GM19463 (cell line): Measurements from ENCODE around the gene POM121.
"Not testable (repeated sequence)": the region's sequence is repeated elsewhere in the genome, so short reads cannot be mapped to it uniquely, and the experiment has no call there.

Experiments
- ATAC-seq: cut with Tn5 transposase; IDR thresholded peaks from one replicate; pipeline ENCODE4 v1.9.1; 2021; ENCODE audit warnings: mild to moderate bottlenecking, moderate library complexity; ENCODE audit not compliant: unreplicated experiment

Gene POM121

GRCh38 chr7:72949276-72949675 lies 24.4 kb downstream of the POM121 start:
- ATAC-seq, result not testable (repeated sequence)

GRCh38 chr7:72949686-72950085 lies 24.8 kb downstream of the POM121 start:
- ATAC-seq, result not testable (repeated sequence)

GRCh38 chr7:72950432-72950831 lies 25.5 kb downstream of the POM121 start:
- ATAC-seq, result not testable (repeated sequence)

GRCh38 chr7:72953901-72954562 lies 29.1 kb downstream of the POM121 start:
- ATAC-seq, result peak; percentile 58

DNA sequence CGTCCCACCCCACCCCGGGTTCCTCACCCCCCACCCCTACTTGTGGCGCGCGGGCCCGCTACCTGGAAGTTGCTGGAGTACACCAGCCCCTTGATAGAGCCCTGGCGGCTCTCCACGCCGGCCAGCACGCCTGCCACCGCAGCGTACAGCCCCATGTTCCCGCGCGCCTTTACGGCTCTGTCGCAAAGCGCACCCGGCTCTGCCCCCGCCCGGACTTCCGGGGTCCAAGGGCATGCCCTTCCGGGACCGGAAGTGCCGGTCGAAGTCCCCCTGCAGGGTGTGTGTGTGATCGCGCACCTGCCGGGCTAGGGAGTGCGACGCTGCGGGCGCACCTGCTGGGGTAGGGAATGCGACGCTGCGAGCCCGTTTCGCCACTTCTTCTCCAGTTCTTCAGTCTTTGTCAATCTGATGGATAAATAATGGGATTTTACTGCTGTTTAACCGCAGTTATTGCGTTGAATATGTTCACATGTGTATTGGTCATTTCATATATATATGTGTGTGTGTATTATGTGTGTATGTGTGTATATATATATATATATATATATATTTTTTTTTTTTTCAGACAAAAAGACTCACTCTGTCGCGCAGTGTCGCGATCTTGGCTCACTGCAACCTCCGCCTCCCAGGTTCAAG lies 29.8 kb downstream of the POM121 start:
- ATAC-seq, result peak; percentile 88

DNA sequence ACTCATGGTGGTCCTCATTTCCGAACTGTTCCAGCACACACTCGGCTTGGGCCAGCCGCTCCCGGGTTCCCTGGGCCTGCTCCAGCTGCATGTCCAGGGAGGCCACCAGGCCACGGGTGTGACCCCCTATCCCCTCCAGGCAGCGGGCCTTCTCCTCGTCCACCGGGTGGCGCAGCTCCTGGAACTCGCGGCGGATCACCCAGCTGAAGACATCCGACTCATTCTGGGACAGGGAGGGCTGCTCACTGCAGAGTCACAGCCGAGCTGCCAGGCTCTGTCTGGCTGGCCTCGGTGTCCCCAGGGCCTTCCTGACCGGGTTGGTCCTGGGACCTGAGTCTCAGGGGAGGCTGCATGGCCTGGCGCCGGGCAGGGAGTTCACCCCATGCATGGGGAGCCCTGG lies 35.1 kb downstream of the POM121 start:
- not testable (repeated sequence) for ATAC-seq

DNA sequence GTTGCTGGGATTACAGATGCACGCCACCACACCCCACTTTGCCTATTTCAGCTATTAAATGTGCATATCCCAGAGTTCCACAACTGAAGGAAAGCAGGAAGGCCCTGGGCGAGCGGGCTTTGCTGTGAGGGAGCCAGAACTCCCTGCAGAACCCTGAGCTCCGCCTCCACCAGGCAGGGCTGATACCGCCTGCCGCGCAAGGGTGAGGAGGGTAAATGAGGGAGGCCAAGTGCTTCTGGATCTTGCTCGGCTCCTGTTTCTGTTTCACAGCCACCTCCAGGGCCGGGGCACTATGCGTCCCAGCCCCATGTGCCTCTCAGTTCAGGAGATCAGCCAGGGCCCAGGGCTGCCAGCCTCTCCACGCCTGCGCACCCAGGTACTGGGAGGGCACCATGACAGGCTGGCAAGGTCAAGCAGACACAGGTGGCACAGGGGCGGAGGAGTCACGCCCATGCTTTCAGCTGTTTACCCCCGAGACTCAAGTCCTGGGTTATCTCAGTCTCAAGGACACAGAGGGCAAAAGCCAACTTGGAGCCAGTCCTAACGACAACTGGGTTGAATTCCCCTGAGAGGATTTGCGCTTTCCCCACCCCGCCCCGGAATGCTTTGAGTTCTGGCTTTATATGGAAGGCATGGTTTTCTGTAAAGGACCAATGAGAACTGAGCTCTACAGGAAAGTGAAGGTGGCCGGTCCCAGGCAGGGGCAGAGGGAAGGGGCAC lies 35.9 kb downstream of the POM121 start:
- ATAC-seq, result not testable (repeated sequence)

DNA sequence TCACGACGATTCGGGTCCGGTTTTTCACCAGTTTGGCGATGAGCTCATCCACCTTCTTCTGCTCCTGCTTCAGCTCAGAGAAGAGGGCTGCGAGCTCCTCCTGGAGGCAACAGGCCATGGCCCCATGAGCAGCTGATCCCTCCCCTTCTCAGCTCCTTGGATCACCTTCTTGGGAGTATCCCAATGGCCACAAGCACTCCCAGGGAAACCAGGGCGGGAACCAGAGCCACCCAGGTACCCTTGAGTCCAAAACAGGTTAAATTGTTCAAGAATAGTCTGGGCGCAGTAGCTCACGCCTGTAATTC lies 36.4 kb downstream of the POM121 start:
- ATAC-seq, result not testable (repeated sequence)

DNA sequence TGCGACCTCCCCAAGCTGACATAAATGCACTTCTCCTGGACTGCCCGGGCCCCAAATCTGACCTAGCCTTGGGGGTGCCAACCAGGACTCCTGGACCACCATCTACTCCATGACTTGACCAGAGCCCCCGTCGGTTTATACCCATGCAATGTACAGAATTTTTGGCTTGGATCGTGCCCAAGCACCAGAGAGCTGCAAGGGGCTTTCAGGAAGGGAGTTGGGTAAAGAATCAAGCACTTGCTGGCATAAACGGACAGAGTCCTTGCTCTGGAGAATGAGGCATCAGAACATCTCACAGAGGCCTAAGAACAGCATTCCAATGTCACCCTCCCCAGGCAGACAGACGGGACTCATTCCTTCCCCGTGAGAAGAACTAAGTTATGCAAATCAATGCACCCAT lies 38.2 kb downstream of the POM121 start:
- not testable (repeated sequence) for ATAC-seq

GRCh38 chr7:72965186-72965975 lies 40.5 kb downstream of the POM121 start:
- peak; percentile 45 for ATAC-seq

DNA sequence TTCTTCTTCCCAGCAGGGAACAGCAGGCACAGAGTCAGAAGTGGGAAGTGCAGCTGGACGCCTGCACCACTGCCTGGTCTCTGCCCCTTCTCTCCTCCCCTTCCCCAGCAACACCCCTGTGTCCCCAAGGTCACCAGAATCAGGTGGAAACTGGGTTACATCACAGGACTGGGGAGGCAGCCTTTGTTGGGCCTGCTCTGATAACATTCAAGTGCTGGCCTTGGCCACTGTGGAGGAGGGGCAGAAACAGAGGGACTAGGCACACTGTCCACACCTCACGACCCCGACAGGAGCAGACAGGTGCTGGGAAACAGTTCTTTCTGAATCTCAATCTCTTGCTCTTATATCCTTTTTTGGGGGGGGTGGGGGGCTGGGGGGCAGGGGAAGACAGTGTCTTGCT lies 42.0 kb downstream of the POM121 start:
- ATAC-seq, result not testable (repeated sequence)

DNA sequence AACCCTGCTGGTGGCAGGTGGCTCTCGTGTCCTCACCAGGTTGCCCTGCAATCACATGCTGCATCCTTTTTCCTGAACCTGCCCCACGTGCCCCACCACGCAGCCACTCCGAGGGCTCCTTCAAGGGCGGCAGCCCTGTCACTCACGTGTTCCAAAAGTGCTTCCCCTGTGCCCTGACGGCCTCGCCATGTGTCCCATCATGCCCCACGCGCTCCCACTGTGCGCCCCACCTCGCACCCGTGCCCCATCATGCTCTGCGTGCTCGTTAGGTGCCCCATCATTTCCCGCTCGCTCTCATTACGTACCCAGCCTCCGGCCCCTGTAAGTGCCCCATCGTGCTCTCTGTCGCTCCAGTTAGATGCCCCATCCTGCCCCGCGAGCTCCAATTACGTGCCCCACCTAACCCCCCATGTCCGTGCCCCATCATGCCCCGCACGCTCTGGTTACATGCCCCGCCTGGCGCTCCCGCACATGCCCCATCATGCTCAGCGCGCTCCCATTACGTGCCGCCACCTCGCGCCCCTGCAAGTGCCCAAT lies 44.2 kb downstream of the POM121 start, which contains the start of gene TRIM74:
Gene TRIM74 (minus strand): TSS at position 487 of the 537 bp plus-strand sequence. CDS start 3,309 bp downstream, outside the sequence.
- ATAC-seq, result not testable (repeated sequence)

DNA sequence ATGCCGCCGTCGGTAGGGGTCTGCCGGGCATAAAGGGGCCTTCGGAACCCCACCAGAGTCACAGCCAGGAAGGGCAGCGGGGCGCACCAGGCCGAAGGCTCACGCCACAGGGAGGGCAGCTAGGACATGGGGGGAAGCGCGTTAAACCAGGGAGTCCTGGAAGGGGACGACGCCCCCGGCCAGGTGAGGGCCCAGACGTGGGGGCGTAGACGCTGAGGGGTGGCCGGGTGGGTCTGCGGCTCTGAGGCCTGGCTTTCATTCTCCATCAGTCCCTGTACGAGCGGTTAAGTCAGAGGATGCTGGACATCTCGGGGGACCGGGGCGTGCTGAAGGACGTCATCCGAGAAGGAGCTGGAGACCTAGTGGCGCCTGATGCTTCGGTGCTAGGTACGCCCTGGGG lies 44.8 kb downstream of the POM121 start:
- ATAC-seq, result not testable (repeated sequence)

GRCh38 chr7:72971505-72971904 lies 46.6 kb downstream of the POM121 start:
- ATAC-seq, result not testable (repeated sequence)

DNA sequence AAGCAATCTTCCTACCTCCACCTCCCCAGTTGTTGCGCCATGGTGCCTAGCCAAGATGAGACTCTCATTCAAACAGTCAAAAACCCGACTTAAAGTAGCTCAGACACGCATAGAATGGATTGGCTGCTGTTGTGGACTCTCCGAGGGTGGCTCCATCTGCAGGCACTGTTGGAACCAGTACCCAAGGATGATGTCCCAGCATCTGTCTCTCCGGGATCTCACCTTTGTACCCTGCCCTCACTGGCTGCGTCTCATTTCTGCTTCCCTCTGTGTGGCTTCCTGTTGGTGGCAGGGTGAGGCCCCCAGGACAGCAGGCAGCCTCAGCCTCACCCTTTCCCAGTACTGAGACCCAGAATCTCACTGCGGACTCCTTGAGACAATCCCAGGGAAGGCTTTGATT lies 49.9 kb downstream of the POM121 start:
- ATAC-seq, result not testable (repeated sequence)

DNA sequence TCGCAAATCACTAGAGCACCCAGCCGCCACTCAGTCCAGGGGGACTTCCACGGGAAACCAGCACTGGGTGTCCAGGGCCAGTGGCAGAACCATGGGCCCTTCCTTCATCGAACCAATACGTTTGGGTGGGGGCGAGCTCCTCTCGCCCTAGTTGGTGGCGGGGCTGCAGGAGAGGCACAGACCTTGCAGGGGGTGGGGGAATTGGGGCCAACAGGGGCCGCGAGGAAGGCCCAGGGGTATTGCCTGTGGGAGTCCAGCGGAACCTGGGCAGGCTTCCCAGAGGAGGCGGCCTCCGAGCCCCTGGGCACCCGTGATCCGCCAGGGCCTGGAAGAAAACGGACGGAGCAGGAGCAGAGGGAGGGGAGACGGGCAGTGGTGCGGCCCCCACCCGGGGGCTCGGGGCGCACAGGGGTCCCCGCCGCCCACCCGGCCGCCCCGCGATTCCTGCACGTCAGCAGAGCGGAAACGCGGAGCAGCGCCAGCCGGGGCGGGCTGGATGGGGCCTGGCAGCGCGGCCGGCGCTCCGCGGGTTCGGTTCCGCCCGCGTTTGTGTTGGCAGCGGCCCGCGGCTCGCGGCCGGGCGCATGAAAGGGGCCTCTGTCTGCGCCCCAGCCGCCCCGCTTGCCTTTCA lies 50.9 kb downstream of the POM121 start:
- ATAC-seq, result not testable (repeated sequence)

- not testable (repeated sequence) for ATAC-seq
These were observed 51.5 kb downstream of the POM121 start for GRCh38 chr7:72976434-72976833.

- not testable (repeated sequence) for ATAC-seq
These were observed 55.5 kb downstream of the POM121 start for GRCh38 chr7:72980382-72980781.

DNA sequence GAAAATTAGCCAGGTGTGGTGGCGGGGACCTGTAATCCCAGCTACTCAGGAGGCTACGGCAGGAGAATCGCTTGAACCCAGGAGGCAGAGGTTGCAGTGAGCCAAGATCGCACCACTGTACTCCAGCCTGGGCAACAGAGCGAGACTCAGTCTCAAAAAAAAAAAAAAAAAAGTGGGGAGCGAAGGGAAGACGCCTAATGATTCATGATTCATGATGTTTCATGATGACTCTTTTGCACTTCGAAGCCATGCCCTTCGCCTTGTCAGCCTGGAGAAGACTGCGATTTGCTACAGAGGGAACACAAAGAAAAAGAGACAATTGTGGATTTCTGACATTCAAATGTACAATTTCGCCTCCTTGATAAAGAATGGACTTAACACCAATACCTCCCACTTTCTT lies 57.2 kb downstream of the POM121 start:
- not testable (repeated sequence) for ATAC-seq
